Endothelial cell of umbilical vein (primary cell): Measurements from ENCODE around the gene HKDC1. TPM values are rescaled to one million over a fixed set of nuclear protein-coding genes. Genes with fewer than 3 reads are reported as not detected.

ENCODE experiments used
- BruUV-seq: library from RNA; stranded (reverse); fragments of 400-500 nt; replicated peaks from 2 replicates; lab custom pipeline; 2021; lab: Mats Ljungman, UMichigan
- CTCF ChIA-PET: fragments of 300-600, 350-600 bp; sonication (Branson Sonifier 250); formaldehyde crosslinking; loops from one replicate; lab custom pipeline; 2021; ENCODE audit warnings: antibody characterized with exemption, inconsistent platforms; lab: Charles Lee
- POLR2A ChIA-PET: fragments of 300-600, 350-600 bp; sonication (Branson Sonifier 250); formaldehyde crosslinking; loops from one replicate; lab custom pipeline; 2021; ENCODE audit warnings: antibody characterized with exemption, inconsistent platforms; lab: Charles Lee
- DNase-seq: peaks from one replicate; pipeline ENCODE4 v3.0.0-alpha.2; 2011; ENCODE audit warnings: low read depth, low spot score
- FAIRE-seq: peaks from 2 replicates; lab custom pipeline; 2011; peaks lifted over from hg19 to GRCh38; lab: Jason Lieb, UNC
- H2AFZ ChIP-seq: 2 replicates; pipeline ENCODE4 v1.6.0; 2012; ENCODE audit warnings: low read depth, low read length, control low read depth, inconsistent platforms
- H3K27ac ChIP-seq: 2 replicates; pipeline ENCODE4 v1.5.1; 2011; ENCODE audit warnings: low read depth, mild to moderate bottlenecking, control low read depth, low read length, moderate library complexity; ENCODE audit not compliant: insufficient read depth
- H3K27me3 ChIP-seq, 2 experiments: 2 replicates each; pipeline versions ENCODE4 v1.6.0 to v1.6.1; 2011; ENCODE audit warnings: low read length in 2 of 2, mixed read lengths in 1 of 2; ENCODE audit not compliant: control insufficient read depth in 2 of 2, insufficient read depth in 2 of 2
- H3K36me3 ChIP-seq, 2 experiments: 2 replicates in 1 of 2; 3 replicates in 1 of 2; pipeline ENCODE4 v1.5.1; 2011; ENCODE audit warnings: low read length in 2 of 2, mild to moderate bottlenecking in 1 of 2, moderate library complexity in 1 of 2; ENCODE audit not compliant: control insufficient read depth in 2 of 2, insufficient read depth in 2 of 2; ENCODE audit errors: extremely low read depth in 1 of 2
- H3K4me1 ChIP-seq: 3 replicates; pipeline ENCODE4 v1.5.1; 2011; ENCODE audit warnings: mild to moderate bottlenecking, low read length; ENCODE audit not compliant: control insufficient read depth, insufficient read depth; ENCODE audit errors: extremely low read depth
- H3K4me2 ChIP-seq: 2 replicates; pipeline ENCODE4 v1.6.1; 2011; ENCODE audit warnings: low read length, control low read depth, mixed read lengths; ENCODE audit not compliant: insufficient read depth
- H3K4me3 ChIP-seq, 3 experiments: fragments of 200-600 bp in 1 of 3; sonication (generic), shearing (Covaris generic) in 1 of 3; replicated peaks in 1 of 3; 2 replicates each; pipeline ENCODE4 v1.5.1; 2011 to 2016; ENCODE audit warnings: control low read depth in 3 of 3, low read length in 3 of 3, mild to moderate bottlenecking in 2 of 3, inconsistent platforms in 1 of 3, low read depth in 1 of 3, moderate library complexity in 1 of 3; ENCODE audit not compliant: insufficient read depth in 1 of 3
- H3K79me2 ChIP-seq: 2 replicates; pipeline ENCODE4 v1.6.0; 2012; ENCODE audit warnings: low read length, inconsistent platforms; ENCODE audit not compliant: control insufficient read depth, insufficient read depth
- H3K9ac ChIP-seq: replicated peaks from 2 replicates; pipeline ENCODE3; 2011; ENCODE audit warnings: low read length, control low read depth; ENCODE audit not compliant: insufficient read depth; ENCODE audit errors: extremely low read depth
- H3K9me1 ChIP-seq: replicated peaks from 3 replicates; pipeline ENCODE4 v1.6.0; 2011; ENCODE audit warnings: mild to moderate bottlenecking, low read length; ENCODE audit not compliant: control insufficient read depth, insufficient read depth; ENCODE audit errors: extremely low read depth
- H3K9me3 ChIP-seq: replicated peaks from 2 replicates; pipeline ENCODE4 v1.5.1; 2012; ENCODE audit warnings: low read length, inconsistent platforms; ENCODE audit not compliant: control insufficient read depth, insufficient read depth
- H4K20me1 ChIP-seq: replicated peaks from 2 replicates; pipeline ENCODE3; 2011; ENCODE audit warnings: mild to moderate bottlenecking, low read length; ENCODE audit not compliant: control insufficient read depth, insufficient read depth; ENCODE audit errors: extremely low read depth
- EZH2 ChIP-seq: IDR thresholded peaks from 2 replicates; pipeline ENCODE4 v1.6.1; 2012; ENCODE audit warnings: borderline replicate concordance, low read depth, mild to moderate bottlenecking, moderate library complexity, low read length, inconsistent platforms; ENCODE audit not compliant: severe bottlenecking
- FOS ChIP-seq: IDR thresholded peaks from 2 replicates; pipeline ENCODE4 v1.6.1; 2011; ENCODE audit warnings: mild to moderate bottlenecking, low read length, moderate library complexity, borderline replicate concordance; ENCODE audit not compliant: insufficient read depth
- JUN ChIP-seq: IDR thresholded peaks from 2 replicates; pipeline ENCODE4 v1.6.1; 2011; ENCODE audit warnings: borderline replicate concordance, low read depth; ENCODE audit not compliant: insufficient read length, insufficient read depth
- MYC ChIP-seq: IDR thresholded peaks from one replicate; pipeline ENCODE4 v1.6.1; 2011; ENCODE audit warnings: mild to moderate bottlenecking, low read depth, low read length
- POLR2A ChIP-seq: IDR thresholded peaks from 2 replicates; pipeline ENCODE4 v1.6.1; 2012; ENCODE audit warnings: low read depth, mild to moderate bottlenecking, control low read depth, low read length
- POLR2AphosphoS5 ChIP-seq: IDR thresholded peaks from 2 replicates; pipeline ENCODE4 v1.6.1; 2012; ENCODE audit warnings: low read depth, mild to moderate bottlenecking, control low read depth, low read length, moderate library complexity; ENCODE audit not compliant: insufficient read depth
- dilution Hi-C: fragments of 300-500 bp; cut with MboI; formaldehyde crosslinking; loops from one replicate; pipeline ENCODE4 v1.15.0; 2019; ENCODE audit warnings: low sequenced_read_pairs; ENCODE audit not compliant: extremely low pct_ligation_motif_present
- intact Hi-C: fragments of 100-400 bp; cut with micrococcal nuclease; formaldehyde crosslinking; loops from one replicate; pipeline ENCODE4 v1.10.0; 2022
- polyA plus RNA-seq, 4 experiments: library from polyadenylated mRNA; depleted of rRNA in 3 of 4; stranded (reverse) in 3 of 4; unstranded in 1 of 4; fragments of >200 nt; gene quantifications; 2 replicates each; pipeline versions ENCODE4 v1.2.1 to v1.2.3, GENCODE V29; 2011 to 2012; ENCODE audit warnings: missing spikeins in 1 of 4
- total RNA-seq: library from RNA; stranded (reverse); gene quantifications from 2 replicates; pipeline ENCODE4 v1.2.3, GENCODE V29; 2021
- TF ChIP-seq, protein P1 (sequence below), 2 donors: IDR thresholded peaks; 1 replicate in 1 of 2; 2 replicates in 1 of 2; pipeline ENCODE4 v1.5.1; 2011; ENCODE audit warnings: low read length in 2 of 2, mild to moderate bottlenecking in 2 of 2, moderate library complexity in 2 of 2, control low read depth in 1 of 2, inconsistent platforms in 1 of 2, low read depth in 1 of 2; ENCODE audit not compliant: insufficient read depth in 1 of 2; ENCODE audit errors: extremely low read depth in 1 of 2
- TF ChIP-seq, protein P2 (sequence below): IDR thresholded peaks from 2 replicates; pipeline ENCODE4 v1.6.1; 2011; ENCODE audit not compliant: insufficient read depth, insufficient read length

Gene HKDC1
- total and polyA plus RNA-seq, 2 donors (not counting 3 experiments of a cell fraction or from before 2014, with no cell fraction given) = not detected

DNA sequence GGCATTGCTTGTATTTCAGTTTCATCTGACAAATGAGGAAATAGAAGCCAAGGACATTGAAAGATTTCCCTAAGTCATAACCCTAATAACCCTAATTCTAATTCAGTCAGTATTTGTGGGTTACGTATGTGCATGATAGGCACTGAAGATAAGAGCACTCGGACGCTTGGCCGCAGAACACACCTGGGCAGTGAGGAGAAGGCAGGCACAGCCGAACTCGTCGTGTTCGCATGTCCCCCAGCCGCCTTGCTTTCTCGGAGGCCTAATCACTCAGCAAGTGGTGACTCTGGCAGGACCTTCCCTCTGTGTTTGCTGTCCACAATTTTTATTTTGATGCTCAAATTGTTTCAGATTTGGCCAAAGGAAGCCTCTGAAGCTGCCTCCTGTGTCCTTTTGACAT is 23.7 kb downstream of the HKDC1 start:
- Histone ChIP-seq H3K9me3 (no peaks in the 10 kb centered on the region), H3K4me2 (no peak overlapping the region), H3K9me1 (no peaks in the 10 kb centered on the region), H4K20me1 (no peaks in the 10 kb centered on the region), H3K4me3 (no peak overlapping the region), H3K27ac (no peak overlapping the region), H3K27me3 (no peaks in the 10 kb centered on the region), H3K79me2 (no peaks in the 10 kb centered on the region), H3K36me3 (no peaks in the 10 kb centered on the region), H3K9ac (no peak overlapping the region), H3K4me1 (peaks cover 11% of the 10 kb centered on the region), H2AFZ (no peak overlapping the region)
- TF ChIP-seq POLR2A = no peak
- TF ChIP-seq, protein P1, sequence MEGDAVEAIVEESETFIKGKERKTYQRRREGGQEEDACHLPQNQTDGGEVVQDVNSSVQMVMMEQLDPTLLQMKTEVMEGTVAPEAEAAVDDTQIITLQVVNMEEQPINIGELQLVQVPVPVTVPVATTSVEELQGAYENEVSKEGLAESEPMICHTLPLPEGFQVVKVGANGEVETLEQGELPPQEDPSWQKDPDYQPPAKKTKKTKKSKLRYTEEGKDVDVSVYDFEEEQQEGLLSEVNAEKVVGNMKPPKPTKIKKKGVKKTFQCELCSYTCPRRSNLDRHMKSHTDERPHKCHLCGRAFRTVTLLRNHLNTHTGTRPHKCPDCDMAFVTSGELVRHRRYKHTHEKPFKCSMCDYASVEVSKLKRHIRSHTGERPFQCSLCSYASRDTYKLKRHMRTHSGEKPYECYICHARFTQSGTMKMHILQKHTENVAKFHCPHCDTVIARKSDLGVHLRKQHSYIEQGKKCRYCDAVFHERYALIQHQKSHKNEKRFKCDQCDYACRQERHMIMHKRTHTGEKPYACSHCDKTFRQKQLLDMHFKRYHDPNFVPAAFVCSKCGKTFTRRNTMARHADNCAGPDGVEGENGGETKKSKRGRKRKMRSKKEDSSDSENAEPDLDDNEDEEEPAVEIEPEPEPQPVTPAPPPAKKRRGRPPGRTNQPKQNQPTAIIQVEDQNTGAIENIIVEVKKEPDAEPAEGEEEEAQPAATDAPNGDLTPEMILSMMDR (IDR thresholded peaks at IDR 0.05; ENCODE audit: extremely low read depth in 1 of 2, insufficient read depth in 1 of 2, low read depth in 1 of 2, low read length in 2 of 2) = no peak
- no peak for TF ChIP-seq FOS
- TF ChIP-seq MYC = no peak
- TF ChIP-seq EZH2 = no peak
- no peak for TF ChIP-seq JUN
- TF ChIP-seq, protein P2, sequence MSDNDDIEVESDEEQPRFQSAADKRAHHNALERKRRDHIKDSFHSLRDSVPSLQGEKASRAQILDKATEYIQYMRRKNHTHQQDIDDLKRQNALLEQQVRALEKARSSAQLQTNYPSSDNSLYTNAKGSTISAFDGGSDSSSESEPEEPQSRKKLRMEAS = no peak
- no peak for TF ChIP-seq POLR2AphosphoS5
- dilution Hi-C loops (loop anchor here (25.0 kb wide), 1 partner anchor 143 kb away; no protein-coding TSS in a partner anchor), intact Hi-C loops (no loop called here)
- FAIRE-seq = no peak
- ChIA-PET POLR2A (no interaction called here), CTCF (interaction anchor here (1.1 to 6.5 kb wide), 2 partner anchors 148 to 165 kb away, joined by 6 to 103 read pairs; no protein-coding TSS in a partner anchor)
- DNase-seq = no peak
- no TSS peak for BruUV-seq
